H1 (cell line): ENCODE results near the gene VPS11. TPM values are rescaled to one million over a fixed set of nuclear protein-coding genes. Genes with fewer than 3 reads are reported as not detected.

Experiments used
- BACH1 ChIP-seq: IDR thresholded peaks from 2 replicates; pipeline ENCODE4 v1.6.1; 2012; ENCODE audit warnings: low read length, improper control_type of control experiment
- CEBPB ChIP-seq: IDR thresholded peaks from 2 replicates; pipeline ENCODE4 v1.6.1; 2012; ENCODE audit warnings: low read depth, low read length
- E2F6 ChIP-seq: IDR thresholded peaks from 2 replicates; pipeline ENCODE4 v1.6.1; 2012; ENCODE audit warnings: inconsistent platforms
- GTF2F1 ChIP-seq: IDR thresholded peaks from 2 replicates; pipeline ENCODE4 v1.6.1; 2012; ENCODE audit warnings: low read depth, low read length, improper control_type of control experiment, borderline replicate concordance
- KDM1A ChIP-seq: fragments of 200-600, 300-600 bp; sonication (generic); IDR thresholded peaks from 2 replicates; pipeline ENCODE4 v1.7.1; 2016; ENCODE audit warnings: mild to moderate bottlenecking, low read length, borderline replicate concordance
- PHF8 ChIP-seq: fragments of 200-600 bp; sonication (generic); conservative IDR thresholded peaks from 2 replicates; pipeline ENCODE4 v1.7.1; 2012; ENCODE audit warnings: low read depth, mild to moderate bottlenecking, inconsistent platforms, low read length, moderate library complexity
- RFX5 ChIP-seq: IDR thresholded peaks from 2 replicates; pipeline ENCODE4 v1.6.1; 2011; ENCODE audit warnings: low read depth, low read length, improper control_type of control experiment, borderline replicate concordance
- TCF12 ChIP-seq: IDR thresholded peaks from 2 replicates; pipeline ENCODE4 v1.6.1; 2011; ENCODE audit warnings: low read depth, mild to moderate bottlenecking, low read length
- polyA plus RNA-seq, 7 experiments: library from polyadenylated mRNA; depleted of rRNA in 3 of 7; stranded (reverse) in 5 of 7; unstranded in 2 of 7; fragments of >200 nt in 5 of 7; fragments of 200-250 nt in 2 of 7; gene quantifications; 1 replicate in 5 of 7; 2 replicates in 1 of 7; 4 replicates in 1 of 7; pipeline versions ENCODE4 v1.2.1 to v1.2.3, GENCODE V29; 2011 to 2013; ENCODE audit warnings: missing spikeins in 2 of 7, mixed read lengths in 2 of 7
- total RNA-seq: library from RNA; stranded (reverse); fragmentation: NEBNext Ultra II Directional; extraction: Animal tissue kit (Norgen Biotek cat#: 25700); gene quantifications from 2 replicates; pipeline ENCODE4 v1.2.1, GENCODE V29; 2021
- TF ChIP-seq, protein P1 (sequence below): IDR thresholded peaks from 2 replicates; pipeline ENCODE4 v1.6.1; 2011; ENCODE audit warnings: low read length, improper control_type of control experiment

VPS11 gene
- total and polyA plus RNA-seq, 2 of the 8 experiments (the other 6 are each of a cell fraction or from before 2014, with no cell fraction given), result 13.1 to 15.5 TPM

DNA sequence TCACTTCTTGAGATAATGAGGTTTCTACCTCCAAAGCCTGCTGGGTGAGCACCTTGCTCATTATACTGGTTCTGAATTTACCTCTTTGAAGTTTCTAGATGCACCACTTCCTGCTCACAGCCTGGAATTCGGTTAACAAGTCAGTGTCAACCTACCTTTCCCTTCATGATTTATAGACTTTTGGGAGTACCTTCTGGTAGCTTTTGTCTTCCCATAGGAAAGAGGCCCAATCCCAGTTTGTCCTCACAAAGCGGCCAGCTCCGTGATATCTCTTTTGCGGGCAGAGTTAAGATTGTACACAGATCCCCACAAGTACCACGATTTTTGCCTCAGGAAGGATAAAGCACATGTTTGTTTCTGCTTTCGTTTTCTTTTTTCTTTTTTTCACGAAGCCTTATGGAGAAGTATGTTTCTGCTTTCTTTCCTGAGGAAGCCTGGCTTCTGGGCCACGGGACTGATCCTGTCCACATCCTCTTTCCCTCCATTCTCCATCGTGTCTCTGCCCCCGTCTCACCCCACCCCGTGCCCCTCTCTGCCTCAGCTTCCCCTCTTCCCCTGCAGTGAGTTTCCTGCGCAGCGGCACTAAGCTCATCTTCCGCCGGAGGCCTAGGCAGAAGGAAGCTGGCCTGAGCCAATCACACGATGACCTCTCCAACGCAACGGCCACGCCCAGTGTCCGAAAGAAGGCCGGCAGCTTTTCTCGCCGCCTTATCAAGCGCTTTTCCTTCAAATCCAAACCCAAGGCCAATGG lies 48.0 kb downstream of the VPS11 start (continued):
- TF ChIP-seq PHF8 (no peak), GTF2F1 (no peak), E2F6 (no peak), RFX5 (no peak), TCF12 (no peak), BACH1 (no peak), KDM1A (no peak), CEBPB (no peak)
- TF ChIP-seq, protein P1, sequence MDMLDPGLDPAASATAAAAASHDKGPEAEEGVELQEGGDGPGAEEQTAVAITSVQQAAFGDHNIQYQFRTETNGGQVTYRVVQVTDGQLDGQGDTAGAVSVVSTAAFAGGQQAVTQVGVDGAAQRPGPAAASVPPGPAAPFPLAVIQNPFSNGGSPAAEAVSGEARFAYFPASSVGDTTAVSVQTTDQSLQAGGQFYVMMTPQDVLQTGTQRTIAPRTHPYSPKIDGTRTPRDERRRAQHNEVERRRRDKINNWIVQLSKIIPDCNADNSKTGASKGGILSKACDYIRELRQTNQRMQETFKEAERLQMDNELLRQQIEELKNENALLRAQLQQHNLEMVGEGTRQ, result no peak
